K562 (cell line): Measurements from ENCODE around the gene IL4I1. TPM values are rescaled to one million over a fixed set of nuclear protein-coding genes. Genes with fewer than 3 reads are reported as not detected.

Experiments used
- ATF2 ChIP-seq: sonication (generic); formaldehyde crosslinking; IDR thresholded peaks from 2 replicates; pipeline ENCODE4 v1.8.1; 2022; ENCODE audit warnings: missing genetic modification reagents
- BCL6 ChIP-seq: fragments of 250-450 bp; sonication (Bioruptor Pico); IDR thresholded peaks from 2 replicates; pipeline ENCODE4 v1.4.0; 2020
- BHLHE40 ChIP-seq: IDR thresholded peaks from 2 replicates; pipeline ENCODE4 v1.6.1; 2011; ENCODE audit warnings: low read length, improper control_type of control experiment
- BRCA1 ChIP-seq, 2 experiments: fragments of 450-650 bp in 1 of 2; sonication (generic) in 1 of 2; formaldehyde crosslinking in 1 of 2; IDR thresholded peaks; 2 replicates each; pipeline versions ENCODE4 v1.5.0 to v1.6.1; 2017 to 2020; ENCODE audit warnings: mild to moderate bottlenecking in 1 of 2, missing genetic modification reagents in 1 of 2
- FOXK2 ChIP-seq, 2 experiments: fragments of 450-650 bp; IDR thresholded peaks in 1 of 2; conservative IDR thresholded peaks in 1 of 2; 2 replicates each; pipeline ENCODE4 v1.6.1; 2016; ENCODE audit warnings: low read depth in 2 of 2, mild to moderate bottlenecking in 1 of 2
- FUS ChIP-seq: fragments of 200-400 bp; formaldehyde crosslinking; optimal IDR thresholded peaks from 2 replicates; pipeline ENCODE3; 2017; ENCODE audit warnings: low read depth, low read length
- GABPA ChIP-seq: fragments of 200-800 bp; sonication (Bioruptor generic); conservative IDR thresholded peaks from 2 replicates; pipeline ENCODE4 v1.6.1; 2016; ENCODE audit warnings: low read depth, missing genetic modification characterization, missing compliant biosample characterization
- HBP1 ChIP-seq: fragments of 450-650 bp; formaldehyde crosslinking; IDR thresholded peaks from 2 replicates; pipeline ENCODE4 v1.4.0; 2022; ENCODE audit warnings: missing genetic modification characterization
- KDM1A ChIP-seq, 2 experiments: fragments of 450-650 bp; IDR thresholded peaks; 2 replicates each; pipeline ENCODE4 v1.6.1; 2016; ENCODE audit warnings: mild to moderate bottlenecking in 2 of 2
- MEIS2 ChIP-seq: fragments of 450-650 bp; IDR thresholded peaks from 2 replicates; pipeline ENCODE4 v1.6.1; 2014; ENCODE audit warnings: mild to moderate bottlenecking; ENCODE audit not compliant: partially characterized antibody
- NEUROD1 ChIP-seq: fragments of 150-350 bp; IDR thresholded peaks from 2 replicates; pipeline ENCODE4 v1.6.1; 2014; ENCODE audit warnings: borderline replicate concordance, low read length, low read depth; ENCODE audit not compliant: partially characterized antibody
- RUNX1 ChIP-seq: sonication (generic); IDR thresholded peaks from 2 replicates; pipeline ENCODE4 v1.6.1; 2016; ENCODE audit warnings: antibody characterized with exemption, low read depth
- STAT5A ChIP-seq: IDR thresholded peaks from 2 replicates; pipeline ENCODE4 v1.6.1; 2012; ENCODE audit warnings: low read length, inconsistent platforms, borderline replicate concordance
- TOE1 ChIP-seq, 2 experiments: fragments of 450-650 bp in 1 of 2; sonication (generic) in 1 of 2; formaldehyde crosslinking in 1 of 2; IDR thresholded peaks; 2 replicates each; pipeline versions ENCODE4 v1.7.1 to v1.8.0; 2016 to 2022; ENCODE audit warnings: borderline replicate concordance in 2 of 2, mild to moderate bottlenecking in 2 of 2, antibody characterized with exemption in 1 of 2, inconsistent platforms in 1 of 2, low read depth in 1 of 2, missing genetic modification reagents in 1 of 2, moderate library complexity in 1 of 2
- VEZF1 ChIP-seq: fragments of 200-800 bp; sonication (Bioruptor generic); IDR thresholded peaks from 2 replicates; pipeline ENCODE4 v1.6.1; 2017; ENCODE audit warnings: missing genetic modification characterization, missing compliant biosample characterization
- ZBTB33 ChIP-seq: sonication (generic); formaldehyde crosslinking; IDR thresholded peaks from 2 replicates; pipeline ENCODE4 v1.8.1; 2023; ENCODE audit warnings: mild to moderate bottlenecking, missing genetic modification reagents
- ZNF695 ChIP-seq: fragments of 450-650 bp; formaldehyde crosslinking; IDR thresholded peaks from 2 replicates; pipeline ENCODE4 v1.4.0; 2020; ENCODE audit warnings: mild to moderate bottlenecking, moderate library complexity
- polyA plus RNA-seq, 8 experiments: library from polyadenylated mRNA; depleted of rRNA in 4 of 8; stranded (reverse) in 5 of 8; unstranded in 3 of 8; fragments of >200 nt; fragmentation: Nextera tagmentation in 2 of 8; fragmentation: Illumina TruSeq in 1 of 8; extraction: Ambion mirVana in 2 of 8; extraction: Trizol in 1 of 8; gene quantifications; 2 replicates each; pipeline versions ENCODE4 v1.2.1 to v1.2.3, GENCODE V29; 2011 to 2014; ENCODE audit warnings: inconsistent platforms in 1 of 8, missing spikeins in 1 of 8
- total RNA-seq, 7 experiments: library from RNA; depleted of rRNA in 6 of 7; stranded (reverse); fragments of >200 nt in 6 of 7; fragmentation: Illumina TruSeq in 2 of 7; extraction: Trizol in 2 of 7; gene quantifications; 2 replicates each; pipeline versions ENCODE4 v1.2.1 to v1.2.3, GENCODE V29; 2011 to 2021; ENCODE audit warnings: low replicate concordance in 1 of 7

IL4I1 gene
- total and polyA plus RNA-seq, 9 of the 15 experiments (the other 6 are each of a cell fraction or from before 2014, with no cell fraction given): 0.06 to 0.95 (median 0.43) TPM; not detected in 2

GRCh38 chr19:49889687-49890348 is 6.9 kb downstream of the IL4I1 start (continued):
- TF ChIP-seq ZBTB33 (CRISPR knock-in tag) (peak; percentile 98), VEZF1 (CRISPR knock-in tag) (no peak), NEUROD1 (peak; percentile 84), FOXK2 (conservative IDR thresholded peaks at IDR 0.05 in 1 of 2, IDR thresholded peaks at IDR 0.05 in 1 of 2; ENCODE audit: low read depth in 2 of 2) (peak; percentile 52 to 70; a peak in 2 of 4 replicates), RUNX1 (peak; percentile 56; the same call in 1 of the 2 replicates), MEIS2 (no peak), KDM1A (IDR thresholded peaks at IDR 0.05) (peak in 1 of 2 experiments; percentile 37; a peak in 2 of 4 replicates), GABPA (tag) (peak; percentile 20; the same call in 1 of the 2 replicates), FUS (peak; percentile 90), HBP1 (CRISPR knock-in tag) (0 out of 2 replicates have a peak, but pooled peaks have one; percentile 9), ATF2 (CRISPR knock-in tag) (peak; percentile 84), BRCA1 (IDR thresholded peaks at IDR 0.05) (no peak), BRCA1 (CRISPR knock-in tag; IDR thresholded peaks at IDR 0.05) (peak; percentile 98), BCL6 (CRISPR knock-in tag) (no peak), STAT5A (no peak; the same call in 1 of the 2 replicates), TOE1 (IDR thresholded peaks at IDR 0.05; ENCODE audit: borderline replicate concordance) (peak; percentile 75; the same call in 1 of the 2 replicates), TOE1 (CRISPR knock-in tag; IDR thresholded peaks at IDR 0.05; ENCODE audit: borderline replicate concordance, low read depth) (peak; percentile 99), ZNF695 (CRISPR knock-in tag) (no peak), BHLHE40 (peak; percentile 75)
